NCI-H2171 treated with DMSO at 0.1 percent for 48 hours (cell line): ENCODE measurements around the gene WWOX.

Experiments used
- DNase-seq: peaks from one replicate; lab custom pipeline; 2025; lab: John Stamatoyannopoulos, UW

Gene WWOX

DNA sequence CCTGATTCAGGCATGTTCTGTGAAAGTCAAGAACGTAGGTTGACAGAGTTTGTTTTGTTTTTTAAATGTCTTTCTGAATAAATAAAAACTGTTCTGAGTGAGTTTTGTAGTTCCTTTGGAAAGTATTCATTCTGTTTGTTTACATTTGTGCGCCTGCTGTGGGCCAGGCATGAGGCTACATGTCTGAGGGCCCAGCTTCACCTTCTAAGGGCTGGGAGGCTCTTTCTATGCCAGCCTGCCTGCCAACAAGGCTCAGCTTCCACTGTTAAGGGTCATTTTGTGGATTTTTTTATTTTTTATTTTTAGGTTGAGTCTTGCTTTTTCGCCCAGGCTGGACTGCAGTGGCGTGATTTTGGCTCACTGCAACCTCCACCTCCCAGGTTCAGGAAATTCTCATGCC, 6.1 kb downstream of the WWOX start:
- no peak for DNase-seq

DNA sequence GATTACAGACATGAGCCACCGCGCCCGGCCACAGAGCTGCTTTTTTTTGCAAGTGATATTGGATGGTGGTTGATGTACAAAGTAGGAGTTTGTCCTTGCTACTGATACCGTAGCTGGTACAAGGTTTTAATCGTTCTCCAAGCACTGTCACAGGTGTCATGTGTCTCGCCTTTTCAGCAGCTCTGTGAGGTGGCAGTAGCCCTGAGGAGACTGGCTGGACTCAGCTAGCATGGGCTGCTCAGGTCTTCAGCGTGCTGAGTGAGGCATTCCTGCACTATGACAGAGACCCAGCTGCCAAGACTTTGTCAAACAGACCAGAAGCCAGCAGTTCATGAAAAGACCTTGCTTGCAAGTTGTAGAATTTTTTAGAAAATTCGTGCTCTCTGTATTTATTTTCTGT, 7.2 kb downstream of the WWOX start:
- no peak for DNase-seq

DNA sequence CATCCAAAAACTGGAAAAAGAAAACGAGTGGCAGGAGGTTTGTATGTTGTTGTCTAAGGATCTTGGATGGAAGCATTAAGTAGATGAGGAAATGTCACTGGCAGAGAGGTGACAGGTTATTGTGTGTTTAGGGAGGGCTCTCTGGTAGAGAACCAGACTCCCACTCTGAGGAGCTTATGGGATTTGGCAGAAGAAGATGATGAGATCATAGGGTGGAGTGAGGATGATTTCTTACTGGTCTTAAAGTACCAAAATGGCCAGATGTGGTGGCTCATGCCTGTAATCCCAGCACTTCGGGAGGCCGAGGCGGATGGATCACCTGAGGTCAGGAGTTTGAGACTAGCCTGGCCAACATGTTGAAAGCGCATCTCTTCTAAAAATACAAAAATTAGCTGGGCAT, 9.0 kb downstream of the WWOX start:
- no peak for DNase-seq

DNA sequence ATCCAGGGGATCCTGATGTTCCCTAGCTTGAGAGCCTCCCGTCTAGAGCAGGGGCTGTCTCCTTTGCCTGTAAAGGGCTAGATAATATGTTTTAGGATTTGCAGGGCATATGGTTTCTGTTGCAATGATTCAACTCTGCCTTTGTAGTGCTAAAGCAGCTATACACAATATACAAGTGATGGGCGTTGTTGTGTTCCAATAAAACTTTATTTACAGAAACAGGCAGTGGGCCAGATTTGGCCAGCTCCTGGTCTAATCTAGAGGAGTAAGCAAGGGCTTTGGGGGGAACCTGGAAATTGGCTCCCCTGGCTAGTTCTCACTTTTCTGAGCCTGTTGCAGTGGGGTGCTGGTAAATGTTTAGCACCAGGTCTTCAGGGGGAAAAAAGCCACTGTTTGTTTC, 13.8 kb downstream of the WWOX start:
- DNase-seq = no peak

DNA sequence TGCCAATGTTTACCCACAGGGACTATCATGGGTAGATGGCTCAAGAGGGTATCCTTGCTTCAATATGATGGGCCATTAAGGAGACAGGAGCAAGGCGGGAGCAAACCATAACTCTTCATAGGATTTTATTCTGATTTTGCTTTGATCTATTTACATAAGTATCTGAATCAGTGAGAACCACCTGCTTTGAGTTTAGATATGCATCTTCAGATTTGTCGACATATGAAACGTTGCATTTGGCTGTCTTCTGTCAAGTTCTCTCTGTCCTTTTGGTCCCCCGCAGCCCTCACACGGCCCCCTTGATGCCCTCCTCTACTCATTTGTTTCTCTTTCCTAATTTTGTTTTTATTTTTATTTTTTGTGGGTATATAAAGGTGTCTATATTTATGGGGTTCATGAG, 16.2 kb downstream of the WWOX start:
- no peak for DNase-seq

DNA sequence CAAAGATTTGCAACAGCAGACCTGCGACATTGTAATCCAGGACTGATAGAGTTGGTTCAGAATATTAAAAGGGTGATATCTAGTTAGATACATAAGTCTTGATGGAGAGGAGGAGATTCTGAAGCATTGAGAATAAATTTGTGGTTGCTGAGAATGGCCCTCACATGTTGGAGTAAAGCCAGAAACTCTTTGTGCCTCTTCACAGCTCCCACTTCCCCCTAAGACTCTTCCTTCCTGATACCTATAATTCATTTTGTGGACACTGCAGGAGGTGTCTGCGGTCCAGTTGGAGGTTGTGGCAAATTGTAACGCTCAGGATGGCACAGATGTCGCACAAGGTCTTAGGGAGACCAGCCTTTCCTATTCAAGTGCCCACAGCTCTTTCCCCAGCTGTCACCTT, 17.5 kb downstream of the WWOX start:
- DNase-seq = no peak

DNA sequence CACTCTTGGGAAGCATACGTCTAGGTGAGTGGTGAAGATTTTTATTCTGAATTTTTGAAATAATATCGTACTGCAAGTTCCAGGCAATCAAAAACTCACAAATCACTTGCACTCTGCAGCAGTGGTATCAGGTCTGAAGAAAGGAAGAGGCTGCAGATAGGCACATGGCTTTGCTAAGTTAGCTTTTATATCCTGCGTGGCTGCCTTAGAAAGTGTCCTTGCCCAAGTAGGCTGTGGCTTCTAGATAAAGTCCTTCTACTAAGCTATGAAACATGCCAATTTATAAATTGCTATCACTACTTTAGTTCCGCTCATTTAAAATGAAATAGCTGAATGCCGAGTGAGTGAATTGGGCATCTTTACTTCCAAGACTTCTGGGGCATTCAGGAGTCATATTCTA, 17.9 kb downstream of the WWOX start:
- no peak for DNase-seq

DNA sequence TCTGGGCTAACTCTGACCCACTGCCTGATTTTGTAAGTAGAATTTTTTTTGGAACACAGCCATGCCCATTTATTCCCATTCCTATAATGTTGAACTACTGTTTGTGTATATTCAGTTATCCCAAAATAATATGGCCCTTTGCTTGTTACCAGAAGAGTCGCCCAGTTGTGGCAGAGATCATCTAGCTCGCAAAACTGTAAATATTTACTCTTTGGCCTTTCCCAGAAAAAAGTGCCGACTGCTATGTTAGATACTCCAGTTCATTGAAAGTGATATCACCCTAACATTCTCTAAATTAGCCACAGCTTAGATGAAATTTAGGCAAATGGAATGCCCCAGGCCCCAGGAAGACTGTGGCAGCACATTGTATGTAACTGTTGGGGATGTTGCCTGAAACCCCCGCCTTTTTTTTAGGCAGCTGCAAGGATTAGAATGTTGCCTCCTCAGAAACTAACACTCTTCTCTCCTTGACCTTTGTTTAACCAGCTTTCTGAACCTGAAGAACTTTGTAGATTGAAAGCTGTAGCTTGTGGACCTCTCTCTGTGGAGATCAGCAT, 19.1 kb downstream of the WWOX start:
- no peak for DNase-seq

DNA sequence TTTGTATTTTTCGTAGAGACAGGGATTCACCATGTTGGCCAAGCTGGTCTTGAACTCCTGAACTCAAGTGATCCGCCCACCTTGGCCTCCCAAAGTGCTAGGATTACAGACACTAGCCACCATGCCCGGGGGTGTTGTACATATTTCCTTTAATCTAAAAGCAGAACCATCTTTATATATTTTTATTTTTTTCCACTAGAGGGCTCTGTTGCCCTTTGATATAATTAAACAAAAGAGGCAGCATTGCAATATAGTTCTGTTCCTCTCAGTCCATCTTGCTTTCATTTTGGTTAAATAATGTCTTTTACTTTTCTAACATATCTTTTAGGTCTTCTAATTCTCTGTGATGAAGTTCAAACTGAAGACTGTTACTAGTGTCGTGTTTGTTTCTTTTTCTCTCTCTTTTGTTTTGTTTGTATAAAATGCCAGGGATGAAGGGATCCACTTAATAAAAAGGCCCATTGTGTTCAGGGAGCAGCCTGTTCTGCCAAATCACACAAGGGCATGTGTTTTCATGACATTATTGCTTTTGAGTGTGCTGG, 23.4 kb downstream of the WWOX start:
- peak; percentile 84 for DNase-seq

DNA sequence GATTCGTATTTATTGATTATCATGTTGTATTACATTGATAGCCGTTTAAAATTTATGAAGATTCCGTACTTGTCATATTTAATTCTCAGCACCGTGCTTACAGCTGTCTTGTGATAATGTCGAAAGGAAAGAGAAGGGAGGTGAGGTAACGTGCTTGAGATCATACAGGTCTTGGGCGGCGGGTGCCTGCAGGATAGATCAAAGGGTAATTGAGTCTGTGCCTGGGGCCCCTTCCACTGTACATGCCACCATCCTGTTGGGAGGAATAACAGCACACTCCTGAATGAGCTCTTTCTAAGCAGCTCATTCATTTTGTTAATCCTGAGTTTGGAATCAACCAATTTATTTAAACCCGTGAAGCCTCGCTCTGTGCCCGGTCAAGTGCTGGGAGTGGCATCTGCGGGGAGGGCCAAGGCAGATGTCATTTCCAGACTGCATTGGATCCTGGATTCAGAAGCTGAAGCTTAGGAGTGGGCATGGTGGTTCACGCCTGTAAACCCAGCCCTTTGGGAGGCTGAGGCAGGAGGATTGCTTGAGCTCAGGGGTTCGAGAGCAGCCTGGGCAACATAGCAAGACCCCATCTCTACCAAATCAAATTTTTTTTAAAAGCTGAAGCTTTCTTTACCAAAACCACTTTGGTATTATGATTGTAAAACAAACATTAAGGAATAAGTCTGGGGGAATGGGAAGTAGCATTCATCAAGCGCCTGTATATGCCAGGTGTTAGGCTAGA, 25.8 kb downstream of the WWOX start:
- DNase-seq = no peak

DNA sequence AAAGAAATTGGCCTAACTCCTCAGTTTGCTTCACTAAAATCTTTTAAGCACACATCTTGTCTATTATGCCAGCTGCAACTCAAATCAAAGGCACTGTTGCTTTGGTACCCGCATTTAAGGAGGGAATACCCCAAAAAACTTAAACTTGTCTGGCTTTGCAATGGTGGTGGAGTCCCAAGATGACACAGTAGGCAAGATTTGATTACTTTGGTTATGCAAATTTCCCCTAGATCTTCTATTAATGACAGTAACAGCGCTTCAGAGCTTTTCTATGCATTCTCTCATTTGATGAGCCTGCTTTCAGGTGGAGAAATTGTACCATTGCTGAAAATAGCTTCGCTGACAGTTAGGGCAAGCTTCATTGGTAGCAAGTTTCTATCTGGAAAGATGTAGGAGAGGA, 27.2 kb downstream of the WWOX start:
- no peak for DNase-seq

DNA sequence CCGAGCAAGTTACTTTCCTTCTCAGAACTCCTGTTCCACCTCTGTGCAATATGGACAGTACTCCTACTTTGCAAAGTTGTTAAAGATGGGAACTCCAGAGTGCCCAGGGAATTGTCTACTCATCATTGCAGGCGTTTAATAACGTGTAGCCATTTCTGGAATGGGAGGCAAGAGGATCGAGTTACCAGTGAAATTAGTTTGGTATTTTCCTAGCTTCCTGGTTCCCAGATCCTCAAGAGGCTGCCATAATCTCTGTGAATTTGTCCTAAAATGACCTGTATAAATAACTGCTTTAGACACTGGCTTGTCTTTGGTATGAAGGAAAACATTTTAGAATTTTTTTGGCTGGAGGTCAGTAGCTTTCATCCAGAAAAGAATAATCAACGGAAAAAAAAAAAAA, 27.7 kb downstream of the WWOX start:
- no peak for DNase-seq

DNA sequence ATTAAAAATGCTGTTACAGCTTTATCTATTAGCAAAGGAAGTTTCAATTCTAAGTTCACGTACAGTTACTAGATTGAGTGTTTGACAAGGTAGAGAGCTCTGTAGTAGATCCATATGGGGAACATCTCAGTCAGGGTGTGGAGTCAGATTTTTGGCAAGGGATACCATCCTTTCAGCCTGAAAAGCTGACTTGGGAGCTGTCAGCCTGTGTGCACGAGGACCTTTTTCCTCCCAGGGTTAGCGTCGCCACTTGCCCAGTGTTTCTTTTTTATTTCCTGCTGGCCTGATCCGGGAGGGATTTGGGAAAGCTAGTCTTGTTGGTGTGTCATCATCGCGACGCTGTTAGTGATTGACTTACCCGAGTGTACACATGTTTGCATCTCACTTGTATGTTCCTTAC, 29.5 kb downstream of the WWOX start:
- DNase-seq = no peak

DNA sequence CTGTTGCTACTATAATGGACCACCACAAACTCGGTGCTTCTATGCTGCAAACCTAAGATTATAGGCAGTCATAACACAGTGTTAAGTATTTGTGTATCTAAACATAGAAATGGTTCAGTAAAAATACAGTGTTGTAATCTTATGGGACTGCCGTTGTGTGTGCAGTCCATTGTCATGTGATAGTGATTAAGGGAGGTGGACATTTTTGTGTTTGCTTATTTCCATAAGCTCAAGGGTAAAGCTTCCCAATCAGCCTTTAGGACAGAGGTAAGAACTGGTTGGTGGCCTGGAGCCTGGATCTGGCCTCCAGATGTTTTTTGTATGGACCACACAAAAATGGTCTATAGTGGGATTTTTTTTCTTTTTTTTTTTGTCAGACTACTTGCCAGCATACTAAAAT, 29.9 kb downstream of the WWOX start:
- no peak for DNase-seq

DNA sequence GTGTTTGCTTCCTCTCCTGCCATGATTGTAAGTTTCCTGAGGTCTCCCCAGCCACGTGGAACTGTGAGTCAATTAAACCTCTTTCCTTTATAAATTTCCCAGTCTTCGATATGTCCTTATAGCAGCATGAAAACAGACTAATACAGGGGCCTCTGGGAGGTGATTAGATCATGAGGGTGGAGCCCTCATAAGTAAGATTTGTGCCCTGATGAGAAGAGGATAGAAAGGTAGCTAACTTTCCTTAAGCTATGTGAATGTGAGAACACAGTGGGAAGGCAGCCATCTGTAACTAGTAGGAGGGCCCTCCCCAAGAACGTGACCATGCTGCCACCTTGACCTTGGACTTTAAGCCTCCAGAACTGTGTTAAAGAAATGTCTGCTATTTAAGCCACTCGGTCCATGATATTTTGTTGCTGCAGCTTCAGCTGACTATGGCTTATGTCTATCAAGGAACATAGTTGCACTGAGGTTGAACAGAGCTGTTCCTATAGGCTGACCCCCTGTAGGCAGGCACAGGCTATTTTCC, 30.7 kb downstream of the WWOX start:
- no peak for DNase-seq

DNA sequence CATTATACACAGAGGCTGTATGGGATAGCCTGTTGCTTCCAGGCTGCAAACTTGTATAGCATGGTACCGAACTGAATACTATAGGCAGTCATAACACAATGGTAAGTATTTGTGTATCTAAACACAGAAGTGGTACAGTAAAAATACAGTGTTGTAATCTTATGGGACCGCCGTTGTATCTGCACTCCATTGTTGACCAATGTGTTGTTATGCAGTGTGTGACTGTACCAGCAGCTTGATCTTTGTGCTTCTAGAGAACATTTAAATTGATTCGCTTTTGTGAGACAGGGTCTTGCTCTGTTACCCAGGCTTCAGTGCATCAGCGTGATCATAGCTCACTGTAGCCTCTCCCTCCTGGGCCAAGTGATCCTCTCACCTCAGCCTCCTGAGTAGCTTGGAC, 31.5 kb downstream of the WWOX start:
- DNase-seq = no peak

DNA sequence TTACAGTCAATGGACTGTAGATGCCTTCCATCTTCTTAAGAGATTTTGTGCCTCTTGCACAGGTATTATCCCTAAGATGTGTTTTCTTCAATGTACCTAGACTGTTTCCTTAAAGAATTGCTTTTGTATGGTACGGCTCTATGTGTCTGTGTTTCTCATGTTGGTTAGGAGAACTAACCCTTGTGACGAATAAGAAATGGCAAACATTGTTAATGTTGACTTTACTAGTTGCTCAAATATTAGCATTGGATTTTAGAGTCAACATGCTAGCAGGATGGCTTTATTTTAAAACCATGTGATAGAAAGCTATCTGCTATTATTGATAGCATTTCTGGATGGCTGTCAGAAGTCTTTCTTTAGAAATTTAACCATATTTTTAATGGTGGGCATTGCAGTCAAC, 34.5 kb downstream of the WWOX start:
- no peak for DNase-seq

DNA sequence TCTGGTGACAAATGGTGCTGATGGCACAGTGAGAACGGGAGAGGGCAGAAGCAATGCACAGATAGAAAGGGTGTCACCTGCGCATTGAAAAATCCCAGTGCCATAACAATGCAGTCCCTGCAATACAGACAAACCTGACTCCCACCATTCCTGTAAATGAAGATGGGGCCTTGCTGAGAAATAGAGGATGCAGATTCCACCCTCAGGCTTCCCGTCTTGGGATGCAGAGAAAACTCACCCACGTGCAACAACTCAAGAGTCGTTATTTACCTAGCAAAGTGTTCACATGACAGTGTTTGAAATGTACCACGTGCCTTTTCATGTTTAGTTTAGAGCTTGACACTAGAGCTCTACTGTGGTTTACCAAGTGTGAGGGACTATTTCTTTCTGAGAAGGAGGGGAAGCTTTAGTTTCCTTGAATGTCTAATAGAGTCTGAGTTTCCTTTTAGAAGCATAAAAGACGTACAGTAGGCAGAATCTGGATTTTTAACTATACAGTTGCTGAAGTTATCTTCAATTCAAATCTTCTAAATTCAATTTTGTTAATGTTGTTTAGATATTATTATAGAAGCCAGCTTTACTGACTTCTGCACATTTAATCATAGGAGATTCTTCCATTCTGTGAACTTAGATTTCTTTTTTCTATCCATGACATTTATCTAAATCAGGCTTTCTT, 35.6 kb downstream of the WWOX start:
- DNase-seq = no peak

DNA sequence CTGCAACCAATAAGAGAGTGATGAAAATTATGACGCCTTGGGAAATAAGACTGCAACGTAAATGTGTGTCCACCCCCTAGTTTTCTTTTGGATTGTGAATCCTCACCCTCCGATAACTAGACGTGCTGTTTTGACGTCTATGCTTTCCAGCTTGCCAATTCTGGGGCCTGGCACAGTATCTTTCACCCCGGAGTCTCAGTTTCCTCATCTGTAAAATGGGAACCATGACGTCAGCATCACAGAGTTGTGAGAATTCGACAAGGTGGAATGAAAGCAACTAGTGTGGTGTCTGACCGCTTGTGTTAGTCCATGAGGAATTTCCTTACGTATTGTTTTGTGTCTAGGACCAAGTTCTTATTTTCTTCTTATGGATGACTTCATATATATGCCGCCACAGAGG, 37.7 kb downstream of the WWOX start:
- DNase-seq = no peak

DNA sequence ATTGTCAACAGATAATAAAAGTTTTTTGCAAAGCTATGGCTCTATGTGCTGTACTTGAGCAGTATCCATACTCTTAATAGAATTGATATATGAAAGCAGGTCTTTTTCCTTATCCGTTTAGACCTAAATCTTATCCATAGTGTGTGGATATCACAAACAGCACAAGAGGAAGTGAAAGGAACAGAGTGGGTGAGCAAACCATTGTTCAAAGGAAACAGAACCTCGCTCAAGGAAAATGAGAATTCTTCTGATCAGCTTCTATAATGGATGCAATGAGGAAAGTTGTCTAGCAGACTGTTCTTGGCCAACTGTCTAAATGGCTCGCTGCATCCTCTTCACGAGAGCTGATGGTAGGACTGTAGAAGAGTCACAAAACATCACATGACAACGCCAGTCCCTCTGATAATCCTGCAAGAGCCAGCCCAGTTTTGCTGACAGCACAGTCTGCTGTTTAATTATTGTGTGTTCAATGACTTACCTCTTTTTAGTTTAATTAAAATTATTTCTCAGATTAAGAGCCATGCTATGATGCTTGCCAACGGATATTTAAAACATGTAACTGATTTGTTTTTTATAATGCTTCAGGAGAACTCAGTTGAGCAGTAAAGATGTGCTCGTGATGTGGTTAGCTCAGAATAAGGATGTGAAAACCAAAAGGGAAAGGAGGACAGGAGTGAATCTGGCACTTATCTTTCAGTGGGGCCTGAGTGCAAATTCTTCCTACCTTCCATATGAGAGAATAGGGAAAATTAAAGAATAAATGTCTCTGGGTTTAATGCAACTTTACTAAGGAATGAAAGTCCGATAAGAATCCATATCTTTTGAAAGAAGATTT, 38.5 kb downstream of the WWOX start:
- DNase-seq = no peak

DNA sequence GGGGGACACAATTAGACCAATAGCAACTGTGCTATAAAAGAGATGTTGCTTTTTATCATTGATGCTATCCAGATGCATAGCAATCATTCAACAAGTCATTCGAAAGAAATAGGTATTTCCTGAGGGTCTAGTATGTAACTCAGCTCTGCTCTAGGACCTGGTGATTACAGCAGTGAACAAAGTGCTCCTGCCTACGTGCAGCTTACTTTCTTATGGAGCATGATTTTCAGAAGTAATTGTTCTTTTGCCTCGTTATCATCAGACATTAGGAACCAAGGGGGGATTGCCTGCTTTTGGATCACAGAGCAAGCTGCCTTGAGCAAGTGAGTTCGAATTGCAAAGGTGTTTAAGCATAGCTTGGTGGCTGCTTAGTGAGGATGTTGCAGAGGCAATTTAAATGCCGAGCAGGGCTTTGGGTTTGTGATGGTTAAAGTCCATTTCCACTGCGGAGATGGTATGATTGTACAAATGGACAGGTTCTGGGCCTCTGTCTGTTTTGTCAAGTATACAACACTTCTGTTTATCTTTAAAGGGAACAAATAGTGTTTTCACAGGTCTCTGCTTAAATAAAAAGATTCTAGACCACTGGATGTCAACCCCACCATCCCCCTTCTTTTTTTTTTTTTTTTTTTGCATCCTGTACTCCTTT, 41.5 kb downstream of the WWOX start:
- DNase-seq = no peak

DNA sequence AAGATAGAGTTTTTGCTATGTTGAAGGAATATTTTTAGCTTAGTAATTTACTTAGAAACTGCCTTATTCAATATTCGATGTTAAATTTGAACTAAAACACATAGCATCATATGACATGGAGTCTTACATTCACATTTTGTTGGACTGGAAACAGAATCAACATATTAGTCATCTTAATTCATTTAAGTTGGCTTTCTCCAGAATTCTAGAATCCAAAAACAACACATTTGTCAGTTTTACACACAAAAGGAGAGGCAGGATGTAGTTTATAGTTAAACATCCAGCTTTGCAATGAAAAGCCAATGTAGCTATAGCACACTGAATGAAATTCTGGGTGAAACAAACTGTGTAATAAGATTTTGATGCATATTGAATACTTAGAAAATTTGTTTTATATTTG, 43.3 kb downstream of the WWOX start:
- DNase-seq = no peak
